Gastrocnemius medialis (tissue), 4 donors: ENCODE results near the gene STAM. TPM values are rescaled to one million over a fixed set of nuclear protein-coding genes. Genes with fewer than 3 reads are reported as not detected.

Experiments
- ATAC-seq, 2 donors: fragments of 150-250 bp; one replicate each; pipeline ENCODE4 v1.9.1; 2016
- DNase-seq, 2 donors: peaks; one replicate each; pipeline ENCODE4 v3.0.0-alpha.2; 2019
- H3K27ac ChIP-seq, 4 donors: fragments of 200-600 bp; sonication (generic); 1 replicate in 1 of 4; 2 replicates in 3 of 4; pipeline ENCODE4 v1.5.1; 2016 to 2018; ENCODE audit warnings: mild to moderate bottlenecking in 2 of 4, moderate library complexity in 1 of 4
- H3K27me3 ChIP-seq, 3 donors: fragments of 200-600 bp; sonication (generic) in 2 of 3; 1 replicate in 1 of 3; 2 replicates in 2 of 3; pipeline versions ENCODE4 v1.5.1 to v1.6.0; 2016 to 2019; ENCODE audit warnings: mild to moderate bottlenecking in 1 of 3, moderate library complexity in 1 of 3
- H3K36me3 ChIP-seq, 2 donors: fragments of 200-600 bp; sonication (generic) in 1 of 2; one replicate each; pipeline ENCODE4 v1.5.1; 2017 to 2018
- H3K4me1 ChIP-seq, 2 donors: fragments of 200-600 bp; sonication (generic) in 1 of 2; one replicate each; pipeline ENCODE4 v1.5.1; 2016 to 2017; ENCODE audit warnings: mild to moderate bottlenecking in 2 of 2
- H3K4me3 ChIP-seq, 4 donors: fragments of 200-600 bp; sonication (generic) in 3 of 4; 1 replicate in 1 of 4; 2 replicates in 3 of 4; pipeline ENCODE4 v1.5.1; 2016 to 2019; ENCODE audit warnings: mild to moderate bottlenecking in 2 of 4
- H3K9me3 ChIP-seq, 3 donors: fragments of 200-600 bp; sonication (generic) in 2 of 3; 1 replicate in 1 of 3; 2 replicates in 2 of 3; pipeline ENCODE4 v1.5.1; 2016 to 2019
- CTCF ChIP-seq, 5 experiments: fragments of 450-650 bp in 3 of 5; fragments of 200-600 bp in 2 of 5; sonication (generic) in 2 of 5; IDR thresholded peaks in 4 of 5; conservative IDR thresholded peaks in 1 of 5; 1 replicate in 4 of 5; 2 replicates in 1 of 5; pipeline ENCODE4 v1.5.1; 2016 to 2019; ENCODE audit warnings: antibody characterized with exemption in 5 of 5, mild to moderate bottlenecking in 3 of 5, moderate library complexity in 3 of 5
- POLR2A ChIP-seq, 2 donors: fragments of 450-650 bp; IDR thresholded peaks; one replicate each; pipeline ENCODE4 v1.6.1; 2017; ENCODE audit warnings: antibody characterized with exemption in 2 of 2, mild to moderate bottlenecking in 2 of 2, moderate library complexity in 2 of 2
- in situ Hi-C, 4 donors: fragments of 200-750 bp; cut with MboI; loops; one replicate each; pipeline versions ENCODE4 v1.15.0 to v1.8.0; 2017; ENCODE audit warnings: low sequenced_read_pairs in 4 of 4
- intact Hi-C: fragments of 100-400 bp; cut with DNase I; formaldehyde crosslinking; loops from one replicate; pipeline ENCODE4 v1.15.1; 2023; ENCODE audit warnings: low total_unique reads
- total RNA-seq, 4 donors: library from RNA; depleted of rRNA; stranded (reverse); fragments of >200 nt; gene quantifications; one replicate each; pipeline versions ENCODE4 v1.1.0 to v1.2.3, GENCODE V29; 2016

The STAM gene
- total RNA-seq, 4 donors from 2014 or later = 28.6 to 52.0 (median 35.2) TPM

GRCh38 chr10:17751781-17752445, 108.0 kb downstream of the STAM start, which contains the start of gene TMEM236:
Gene TMEM236 (plus strand): TSS chr10:17752201. CDS start chr10:17752296, 95 bp downstream.
- in situ Hi-C loops (no loop called here), intact Hi-C loops (no loop called here)
- H3K27me3 ChIP-seq = no peaks in the 10 kb centered on the region
- H3K4me1 ChIP-seq = no peaks in the 10 kb centered on the region
- ATAC-seq (no peak), DNase-seq (no peak)
- no peak within 1 kb of the TSS for H3K27ac ChIP-seq
- H3K4me3 ChIP-seq = no peak within 1 kb of the TSS
- no peaks in the 10 kb centered on the region for H3K9me3 ChIP-seq
- no peaks in the 10 kb centered on the region for H3K36me3 ChIP-seq
- TF ChIP-seq CTCF (IDR thresholded peaks at IDR 0.05 in 4 of 5, conservative IDR thresholded peaks at IDR 0.05 in 1 of 5) = no peak
- TF ChIP-seq POLR2A (IDR thresholded peaks at IDR 0.05) = no peak

GRCh38 chr10:17756557-17757217, 112.7 kb downstream of the STAM start:
- H3K4me3 ChIP-seq = no peak overlapping the region
- no peak overlapping the region for H3K27ac ChIP-seq
- no peak for TF ChIP-seq POLR2A (IDR thresholded peaks at IDR 0.05)
- TF ChIP-seq CTCF (IDR thresholded peaks at IDR 0.05 in 4 of 5, conservative IDR thresholded peaks at IDR 0.05 in 1 of 5) = no peak
- no peaks in the 10 kb centered on the region for H3K4me1 ChIP-seq
- H3K36me3 ChIP-seq = no peaks in the 10 kb centered on the region
- in situ Hi-C loops (no loop called here), intact Hi-C loops (no loop called here)
- no peaks in the 10 kb centered on the region for H3K9me3 ChIP-seq
- no peaks in the 10 kb centered on the region for H3K27me3 ChIP-seq
- DNase-seq = no peak
- ATAC-seq = no peak

GRCh38 chr10:17758200-17758599, 114.2 kb downstream of the STAM start:
- in situ Hi-C loops (no loop called here), intact Hi-C loops (no loop called here)
- no peak overlapping the region for H3K4me3 ChIP-seq
- H3K27ac ChIP-seq = no peak overlapping the region
- no peaks in the 10 kb centered on the region for H3K9me3 ChIP-seq
- no peaks in the 10 kb centered on the region for H3K4me1 ChIP-seq
- DNase-seq (no peak), ATAC-seq (no peak)
- TF ChIP-seq POLR2A (IDR thresholded peaks at IDR 0.05) = no peak
- no peak for TF ChIP-seq CTCF (IDR thresholded peaks at IDR 0.05 in 4 of 5, conservative IDR thresholded peaks at IDR 0.05 in 1 of 5)
- no peaks in the 10 kb centered on the region for H3K36me3 ChIP-seq
- H3K27me3 ChIP-seq = no peaks in the 10 kb centered on the region

GRCh38 chr10:17758896-17759295, 114.9 kb downstream of the STAM start:
- no peak for ATAC-seq
- no peak overlapping the region for H3K27ac ChIP-seq

More at GRCh38 chr10:17758896-17759295, 114.9 kb downstream of the STAM start:
- Histone ChIP-seq H3K9me3 (no peaks in the 10 kb centered on the region), H3K27me3 (no peaks in the 10 kb centered on the region), H3K36me3 (no peaks in the 10 kb centered on the region), H3K4me3 (no peak overlapping the region), H3K4me1 (no peaks in the 10 kb centered on the region)
- intact Hi-C loops = no loop called here
- in situ Hi-C loops = no loop called here
- no peak for DNase-seq
- TF ChIP-seq POLR2A (IDR thresholded peaks at IDR 0.05) (no peak), CTCF (IDR thresholded peaks at IDR 0.05 in 4 of 5, conservative IDR thresholded peaks at IDR 0.05 in 1 of 5) (no peak)
